HepG2 (cell line): ENCODE results near the gene KNCN. TPM values are rescaled to one million over a fixed set of nuclear protein-coding genes. Genes with fewer than 3 reads are reported as not detected.

ENCODE experiments used
- ATAC-seq: fragments of 200-7000 bp; cut with Tn5 transposase; 3 replicates; pipeline ENCODE4 v1.9.1; 2020; ENCODE audit warnings: mild to moderate bottlenecking, moderate library complexity
- BruUV-seq: library from RNA; stranded (reverse); fragments of 400-500 nt; replicated peaks from 2 replicates; lab custom pipeline; 2021; lab: Mats Ljungman, UMichigan
- CTCF ChIA-PET: fragments of 300-600 bp; formaldehyde crosslinking; extraction: SDS; loops from one replicate; lab custom pipeline; 2021; ENCODE audit warnings: low total read pairs, inconsistent platforms, low intra/inter-chr PET ratio; lab: Yijun Ruan, JAX
- POLR2A ChIA-PET: fragments of 350-600 bp; sonication (Branson Sonifier 250); formaldehyde crosslinking; loops from one replicate; lab custom pipeline; 2020; ENCODE audit warnings: antibody characterized with exemption, inconsistent platforms; lab: Yijun Ruan, JAX
- DNase-seq: peaks from one replicate; pipeline ENCODE4 v3.0.0-alpha.2; 2015; ENCODE audit warnings: low spot score
- FAIRE-seq: peaks from 3 replicates; lab custom pipeline; 2011; peaks lifted over from hg19 to GRCh38; lab: Jason Lieb, UNC
- H2AFZ ChIP-seq: one replicate; pipeline ENCODE4 v1.6.1; 2011; ENCODE audit warnings: low read length, inconsistent platforms
- H3K27ac ChIP-seq: fragments of 300-600 bp; 3 replicates; pipeline ENCODE4 v1.8.0; 2011; ENCODE audit warnings: mixed run types, mild to moderate bottlenecking, mixed read lengths, low read length, inconsistent platforms; ENCODE audit not compliant: insufficient read depth; ENCODE audit errors: extremely low read length
- H3K27me3 ChIP-seq, 2 experiments: fragments of 200-600 bp in 1 of 2; 2 replicates in 1 of 2; 3 replicates in 1 of 2; pipeline versions ENCODE4 v1.6.0 to v1.8.0; 2011; ENCODE audit warnings: low read length in 2 of 2, mild to moderate bottlenecking in 2 of 2, moderate library complexity in 2 of 2, inconsistent platforms in 1 of 2; ENCODE audit not compliant: insufficient read depth in 2 of 2, control insufficient read depth in 1 of 2
- H3K36me3 ChIP-seq, 2 experiments: fragments of 200-600 bp in 1 of 2; replicated peaks in 1 of 2; 2 replicates in 1 of 2; 3 replicates in 1 of 2; pipeline versions ENCODE4 v1.5.1 to v1.8.0; 2011; ENCODE audit warnings: low read length in 2 of 2, inconsistent platforms in 1 of 2; ENCODE audit not compliant: insufficient read depth in 2 of 2, control insufficient read depth in 1 of 2
- H3K4me1 ChIP-seq: 2 replicates; pipeline ENCODE4 v1.5.1; 2012; ENCODE audit warnings: low read length, inconsistent platforms; ENCODE audit not compliant: insufficient read depth
- H3K4me2 ChIP-seq: 2 replicates; pipeline ENCODE4 v1.6.0; 2011; ENCODE audit warnings: low read depth, low read length, inconsistent platforms
- H3K4me3 ChIP-seq, 3 experiments: fragments of 200-600 bp in 1 of 3; sonication (generic), shearing (Covaris generic) in 1 of 3; replicated peaks in 1 of 3; 2 replicates each; pipeline ENCODE4 v1.5.1; 2011 to 2016; ENCODE audit warnings: low read length in 3 of 3, inconsistent platforms in 2 of 3, low read depth in 2 of 3, mild to moderate bottlenecking in 2 of 3, control low read depth in 1 of 3, mixed read lengths in 1 of 3; ENCODE audit not compliant: insufficient read depth in 1 of 3
- H3K79me2 ChIP-seq: one replicate; pipeline ENCODE4 v1.6.1; 2011; ENCODE audit warnings: low read length, inconsistent platforms; ENCODE audit not compliant: insufficient read depth
- H3K9ac ChIP-seq: 2 replicates; pipeline ENCODE4 v1.6.0; 2011; ENCODE audit warnings: mild to moderate bottlenecking, low read depth, low read length, inconsistent platforms; ENCODE audit not compliant: insufficient read depth
- H3K9me3 ChIP-seq: 2 replicates; pipeline ENCODE4 v1.5.1; 2012; ENCODE audit warnings: mild to moderate bottlenecking, low read length
- H4K20me1 ChIP-seq: 2 replicates; pipeline ENCODE4 v1.6.0; 2011; ENCODE audit warnings: inconsistent platforms, mild to moderate bottlenecking, low read length, moderate library complexity; ENCODE audit not compliant: insufficient read depth
- DR1 ChIP-seq: sonication (generic); formaldehyde crosslinking; IDR thresholded peaks from 2 replicates; pipeline ENCODE4 v1.8.0; 2021; ENCODE audit warnings: mild to moderate bottlenecking, missing genetic modification reagents, inconsistent platforms
- FOSL2 ChIP-seq: sonication (generic); formaldehyde crosslinking; IDR thresholded peaks from 2 replicates; pipeline ENCODE4 v1.4.0; 2020; ENCODE audit warnings: missing genetic modification reagents
- NFYC ChIP-seq: IDR thresholded peaks from 2 replicates; pipeline ENCODE4 v1.6.1; 2016; ENCODE audit warnings: missing genetic modification reagents, missing compliant biosample characterization
- NR2F1 ChIP-seq, 2 experiments: fragments of 450-650 bp in 1 of 2; formaldehyde crosslinking in 1 of 2; IDR thresholded peaks; 2 replicates each; pipeline versions ENCODE4 v1.5.0 to v1.6.1; 2016 to 2020; ENCODE audit warnings: mild to moderate bottlenecking in 1 of 2, missing compliant biosample characterization in 1 of 2, missing genetic modification reagents in 1 of 2, moderate library complexity in 1 of 2
- SIX4 ChIP-seq: sonication (generic); formaldehyde crosslinking; IDR thresholded peaks from 2 replicates; pipeline ENCODE4 v1.4.0; 2020; ENCODE audit warnings: missing genetic modification reagents
- SMARCE1 ChIP-seq: fragments of 450-650 bp; IDR thresholded peaks from 2 replicates; pipeline ENCODE4 v1.6.1; 2017; ENCODE audit warnings: borderline replicate concordance
- ZNF232 ChIP-seq: sonication (generic); formaldehyde crosslinking; IDR thresholded peaks from 2 replicates; pipeline ENCODE4 v1.4.0; 2020; ENCODE audit warnings: missing genetic modification reagents, borderline replicate concordance
- ZNF30 ChIP-seq: sonication (generic); formaldehyde crosslinking; IDR thresholded peaks from 2 replicates; pipeline ENCODE4 v1.5.0; 2020; ENCODE audit warnings: mild to moderate bottlenecking, missing genetic modification reagents
- ZNF431 ChIP-seq: sonication (generic); formaldehyde crosslinking; IDR thresholded peaks from 2 replicates; pipeline ENCODE4 v1.9.0; 2022; ENCODE audit warnings: missing genetic modification reagents, low read depth, mild to moderate bottlenecking, borderline replicate concordance
- ZNF629 ChIP-seq: sonication (generic); formaldehyde crosslinking; conservative IDR thresholded peaks from 2 replicates; pipeline ENCODE4 v1.5.0; 2020; ENCODE audit warnings: missing genetic modification reagents
- WGBS: methylation state at CpG from one replicate; pipeline ENCODE4 v1.1.6; 2017; ENCODE audit warnings: low lambda C conversion rate; 5-methylcytosine and 5-hydroxymethylcytosine counted together
- in situ Hi-C: cut with HindIII; loops from 2 replicates; pipeline ENCODE4 v1.10.0; 2017; ENCODE audit warnings: low pct_unique_long_range_greater_than_20kb; ENCODE audit not compliant: extremely low pct_ligation_motif_present
- intact Hi-C: fragments of 100-400 bp; cut with micrococcal nuclease; formaldehyde crosslinking; loops from one replicate; pipeline ENCODE4 v1.10.0; 2022; ENCODE audit not compliant: unreplicated experiment
- polyA plus RNA-seq, 8 experiments: library from polyadenylated mRNA; depleted of rRNA in 3 of 8; stranded (reverse) in 7 of 8; unstranded in 1 of 8; fragments of >200 nt; fragmentation: Illumina TruSeq in 4 of 8; extraction: Trizol in 4 of 8; gene quantifications; 2 replicates each; pipeline versions ENCODE4 v1.2.1 to v1.2.3, GENCODE V29; 2011 to 2016; ENCODE audit warnings: low read depth in 4 of 8, missing spikeins in 1 of 8, mixed read lengths in 1 of 8; ENCODE audit not compliant: insufficient read depth in 1 of 8
- total RNA-seq, 5 experiments: library from RNA; depleted of rRNA; stranded (reverse); fragments of >200 nt; fragmentation: Illumina TruSeq; extraction: Trizol; gene quantifications; 2 replicates each; pipeline ENCODE4 v1.2.3, GENCODE V29; 2016; ENCODE audit warnings: low read depth in 1 of 5
- TF ChIP-seq, protein P1 (sequence below): sonication (generic); formaldehyde crosslinking; IDR thresholded peaks from 2 replicates; pipeline ENCODE4 v1.4.0; 2020; ENCODE audit warnings: mild to moderate bottlenecking, missing genetic modification reagents
- TF ChIP-seq, protein P2 (sequence below): sonication (generic); formaldehyde crosslinking; IDR thresholded peaks from 2 replicates; pipeline ENCODE4 v1.5.0; 2020; ENCODE audit warnings: missing genetic modification reagents, mild to moderate bottlenecking, borderline replicate concordance
- TF ChIP-seq, protein P3 (sequence below): sonication (generic); formaldehyde crosslinking; IDR thresholded peaks from 2 replicates; pipeline ENCODE4 v1.8.0; 2022; ENCODE audit warnings: mild to moderate bottlenecking, missing genetic modification reagents
- TF ChIP-seq, protein P4 (sequence below): fragments of 450-650 bp; IDR thresholded peaks from 2 replicates; pipeline ENCODE4 v1.6.1; 2017; ENCODE audit warnings: mild to moderate bottlenecking

The KNCN gene
- total and polyA plus RNA-seq, 2 of the 13 experiments (the other 11 are each of a cell fraction or from before 2014, with no cell fraction given): not detected

DNA sequence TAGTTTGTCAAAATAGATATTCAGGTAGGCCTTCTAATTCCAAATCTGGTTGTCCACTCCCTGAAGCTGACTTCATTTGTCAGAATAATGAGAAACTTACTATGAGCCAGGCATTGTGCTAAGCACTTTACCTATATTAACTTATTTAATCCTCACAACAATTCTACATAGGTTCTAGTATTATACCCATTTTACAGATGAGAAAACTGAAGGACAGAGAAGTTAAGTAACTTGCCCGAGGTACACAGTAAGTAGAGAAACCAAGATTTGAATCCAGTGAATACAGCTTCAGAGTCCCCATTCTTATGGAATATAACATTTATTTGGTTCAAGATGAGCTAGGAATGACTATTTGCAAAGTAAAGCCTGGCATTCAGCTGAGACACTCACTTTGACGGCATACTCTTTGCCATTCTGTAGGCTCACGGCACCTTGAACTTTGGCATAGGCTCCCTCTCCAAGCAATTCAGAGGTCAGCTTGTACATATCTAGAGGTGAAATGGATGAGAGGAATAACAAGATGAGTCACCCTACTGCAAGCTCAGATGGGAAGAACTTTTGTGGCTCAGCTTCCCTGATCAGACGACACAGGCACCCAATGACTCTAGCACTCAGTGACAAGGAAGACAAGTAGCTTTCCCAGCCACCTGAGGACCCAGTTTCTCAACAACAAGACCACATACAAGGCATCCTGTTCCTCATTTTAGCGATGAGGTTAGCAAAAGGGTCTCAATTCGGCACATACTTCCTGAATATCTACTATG is 28.9 kb upstream of the KNCN start (continued):
- peak in 1 of 2 experiments; percentile 57; a peak in 2 of 4 replicates for TF ChIP-seq NR2F1 (CRISPR knock-in tag; IDR thresholded peaks at IDR 0.05)
- TF ChIP-seq, protein P1, sequence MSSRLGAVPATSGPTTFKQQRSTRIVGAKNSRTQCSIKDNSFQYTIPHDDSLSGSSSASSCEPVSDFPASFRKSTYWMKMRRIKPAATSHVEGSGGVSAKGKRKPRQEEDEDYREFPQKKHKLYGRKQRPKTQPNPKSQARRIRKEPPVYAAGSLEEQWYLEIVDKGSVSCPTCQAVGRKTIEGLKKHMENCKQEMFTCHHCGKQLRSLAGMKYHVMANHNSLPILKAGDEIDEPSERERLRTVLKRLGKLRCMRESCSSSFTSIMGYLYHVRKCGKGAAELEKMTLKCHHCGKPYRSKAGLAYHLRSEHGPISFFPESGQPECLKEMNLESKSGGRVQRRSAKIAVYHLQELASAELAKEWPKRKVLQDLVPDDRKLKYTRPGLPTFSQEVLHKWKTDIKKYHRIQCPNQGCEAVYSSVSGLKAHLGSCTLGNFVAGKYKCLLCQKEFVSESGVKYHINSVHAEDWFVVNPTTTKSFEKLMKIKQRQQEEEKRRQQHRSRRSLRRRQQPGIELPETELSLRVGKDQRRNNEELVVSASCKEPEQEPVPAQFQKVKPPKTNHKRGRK: no peak
- 0 out of 2 replicates have a peak, but pooled peaks have one; percentile 45 for TF ChIP-seq FOSL2 (CRISPR knock-in tag)
- peak; percentile 58 for TF ChIP-seq ZNF629

- intact Hi-C loops (no loop called here), in situ Hi-C loops (no loop called here)
- no peak for ATAC-seq
- Histone ChIP-seq H3K27ac (no peak overlapping the region), H3K4me2 (no peak overlapping the region), H3K9me3 (no peaks in the 10 kb centered on the region), H3K79me2 (no peaks in the 10 kb centered on the region), H4K20me1 (no peaks in the 10 kb centered on the region), H3K4me3 (no peak overlapping the region), H3K36me3 (peaks cover 18 to 44% of the 10 kb centered on the region in 2 experiments; a peak in 4 of 5 replicates), H3K27me3 (no peaks in the 10 kb centered on the region), H3K9ac (no peak overlapping the region), H3K4me1 (peaks cover 6% of the 10 kb centered on the region), H2AFZ (no peak overlapping the region)
- BruUV-seq: no TSS peak
- no peak for DNase-seq
- CTCF ChIA-PET: no interaction called here
- TF ChIP-seq DR1 (CRISPR knock-in tag) (no peak), SIX4 (CRISPR knock-in tag) (no peak), NFYC (CRISPR knock-in tag) (no peak), ZNF232 (CRISPR knock-in tag) (no peak), ZNF30 (no peak), ZNF431 (CRISPR knock-in tag) (no peak), SMARCE1 (no peak)
- TF ChIP-seq, protein P2, sequence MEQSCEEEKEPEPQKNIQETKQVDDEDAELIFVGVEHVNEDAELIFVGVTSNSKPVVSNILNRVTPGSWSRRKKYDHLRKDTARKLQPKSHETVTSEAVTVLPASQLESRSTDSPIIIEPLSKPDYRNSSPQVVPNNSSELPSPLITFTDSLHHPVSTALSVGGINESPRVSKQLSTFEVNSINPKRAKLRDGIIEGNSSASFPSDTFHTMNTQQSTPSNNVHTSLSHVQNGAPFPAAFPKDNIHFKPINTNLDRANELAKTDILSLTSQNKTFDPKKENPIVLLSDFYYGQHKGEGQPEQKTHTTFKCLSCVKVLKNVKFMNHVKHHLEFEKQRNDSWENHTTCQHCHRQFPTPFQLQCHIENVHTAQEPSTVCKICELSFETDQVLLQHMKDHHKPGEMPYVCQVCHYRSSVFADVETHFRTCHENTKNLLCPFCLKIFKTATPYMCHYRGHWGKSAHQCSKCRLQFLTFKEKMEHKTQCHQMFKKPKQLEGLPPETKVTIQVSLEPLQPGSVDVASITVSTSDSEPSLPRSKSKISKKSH: no peak
- TF ChIP-seq, protein P3, sequence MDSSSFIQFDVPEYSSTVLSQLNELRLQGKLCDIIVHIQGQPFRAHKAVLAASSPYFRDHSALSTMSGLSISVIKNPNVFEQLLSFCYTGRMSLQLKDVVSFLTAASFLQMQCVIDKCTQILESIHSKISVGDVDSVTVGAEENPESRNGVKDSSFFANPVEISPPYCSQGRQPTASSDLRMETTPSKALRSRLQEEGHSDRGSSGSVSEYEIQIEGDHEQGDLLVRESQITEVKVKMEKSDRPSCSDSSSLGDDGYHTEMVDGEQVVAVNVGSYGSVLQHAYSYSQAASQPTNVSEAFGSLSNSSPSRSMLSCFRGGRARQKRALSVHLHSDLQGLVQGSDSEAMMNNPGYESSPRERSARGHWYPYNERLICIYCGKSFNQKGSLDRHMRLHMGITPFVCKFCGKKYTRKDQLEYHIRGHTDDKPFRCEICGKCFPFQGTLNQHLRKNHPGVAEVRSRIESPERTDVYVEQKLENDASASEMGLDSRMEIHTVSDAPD (CRISPR knock-in tag): no peak
- TF ChIP-seq, protein P4, sequence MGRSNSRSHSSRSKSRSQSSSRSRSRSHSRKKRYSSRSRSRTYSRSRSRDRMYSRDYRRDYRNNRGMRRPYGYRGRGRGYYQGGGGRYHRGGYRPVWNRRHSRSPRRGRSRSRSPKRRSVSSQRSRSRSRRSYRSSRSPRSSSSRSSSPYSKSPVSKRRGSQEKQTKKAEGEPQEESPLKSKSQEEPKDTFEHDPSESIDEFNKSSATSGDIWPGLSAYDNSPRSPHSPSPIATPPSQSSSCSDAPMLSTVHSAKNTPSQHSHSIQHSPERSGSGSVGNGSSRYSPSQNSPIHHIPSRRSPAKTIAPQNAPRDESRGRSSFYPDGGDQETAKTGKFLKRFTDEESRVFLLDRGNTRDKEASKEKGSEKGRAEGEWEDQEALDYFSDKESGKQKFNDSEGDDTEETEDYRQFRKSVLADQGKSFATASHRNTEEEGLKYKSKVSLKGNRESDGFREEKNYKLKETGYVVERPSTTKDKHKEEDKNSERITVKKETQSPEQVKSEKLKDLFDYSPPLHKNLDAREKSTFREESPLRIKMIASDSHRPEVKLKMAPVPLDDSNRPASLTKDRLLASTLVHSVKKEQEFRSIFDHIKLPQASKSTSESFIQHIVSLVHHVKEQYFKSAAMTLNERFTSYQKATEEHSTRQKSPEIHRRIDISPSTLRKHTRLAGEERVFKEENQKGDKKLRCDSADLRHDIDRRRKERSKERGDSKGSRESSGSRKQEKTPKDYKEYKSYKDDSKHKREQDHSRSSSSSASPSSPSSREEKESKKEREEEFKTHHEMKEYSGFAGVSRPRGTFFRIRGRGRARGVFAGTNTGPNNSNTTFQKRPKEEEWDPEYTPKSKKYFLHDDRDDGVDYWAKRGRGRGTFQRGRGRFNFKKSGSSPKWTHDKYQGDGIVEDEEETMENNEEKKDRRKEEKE: no peak
- POLR2A ChIA-PET: no interaction called here
- no peak for FAIRE-seq
- 98% methylated on average over 4 of the region's 4 CpGs for WGBS
These were observed 26.2 kb upstream of the KNCN start for GRCh38 chr1:46577671-46578070.
